OCI-LY7 (cell line): ENCODE measurements around the gene CORIN.

Experiments
- EZH2phosphoT487 ChIP-seq: fragments of 200-600 bp; sonication (generic); IDR thresholded peaks from 2 replicates; pipeline ENCODE4 v1.6.1; 2018; ENCODE audit warnings: low read depth, borderline replicate concordance, mild to moderate bottlenecking, mixed run types, antibody characterized with exemption, low read length, moderate library complexity, mixed read lengths
- TF ChIP-seq, protein P1 (sequence below): fragments of 200-600 bp; sonication (generic); conservative IDR thresholded peaks from 2 replicates; pipeline ENCODE4 v1.5.1; 2014; ENCODE audit warnings: mild to moderate bottlenecking, antibody characterized with exemption, low read length, moderate library complexity, mixed read lengths

DNA sequence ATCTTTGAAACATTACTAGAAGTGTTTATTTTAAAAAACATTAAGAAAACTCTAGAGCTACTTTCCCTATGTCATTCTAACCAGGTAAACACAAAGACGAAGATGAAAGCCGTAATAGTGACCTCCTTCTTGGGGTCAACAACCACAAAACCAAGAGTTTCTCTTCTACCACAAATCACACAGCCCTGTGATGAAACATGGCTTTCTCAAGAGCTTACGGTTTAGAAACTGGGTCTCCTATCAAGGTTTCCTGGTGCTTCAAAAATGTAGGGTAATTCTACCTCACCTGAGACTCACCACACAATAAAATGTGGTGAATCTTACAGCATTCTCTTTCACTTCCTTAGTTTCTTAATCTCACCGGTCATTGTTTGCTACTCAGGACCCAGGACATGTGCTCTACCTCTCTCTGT, 50.9 kb downstream of the CORIN start:
- TF ChIP-seq, protein P1, sequence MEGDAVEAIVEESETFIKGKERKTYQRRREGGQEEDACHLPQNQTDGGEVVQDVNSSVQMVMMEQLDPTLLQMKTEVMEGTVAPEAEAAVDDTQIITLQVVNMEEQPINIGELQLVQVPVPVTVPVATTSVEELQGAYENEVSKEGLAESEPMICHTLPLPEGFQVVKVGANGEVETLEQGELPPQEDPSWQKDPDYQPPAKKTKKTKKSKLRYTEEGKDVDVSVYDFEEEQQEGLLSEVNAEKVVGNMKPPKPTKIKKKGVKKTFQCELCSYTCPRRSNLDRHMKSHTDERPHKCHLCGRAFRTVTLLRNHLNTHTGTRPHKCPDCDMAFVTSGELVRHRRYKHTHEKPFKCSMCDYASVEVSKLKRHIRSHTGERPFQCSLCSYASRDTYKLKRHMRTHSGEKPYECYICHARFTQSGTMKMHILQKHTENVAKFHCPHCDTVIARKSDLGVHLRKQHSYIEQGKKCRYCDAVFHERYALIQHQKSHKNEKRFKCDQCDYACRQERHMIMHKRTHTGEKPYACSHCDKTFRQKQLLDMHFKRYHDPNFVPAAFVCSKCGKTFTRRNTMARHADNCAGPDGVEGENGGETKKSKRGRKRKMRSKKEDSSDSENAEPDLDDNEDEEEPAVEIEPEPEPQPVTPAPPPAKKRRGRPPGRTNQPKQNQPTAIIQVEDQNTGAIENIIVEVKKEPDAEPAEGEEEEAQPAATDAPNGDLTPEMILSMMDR, result no peak
- no peak for TF ChIP-seq EZH2phosphoT487
